Nucleus accumbens (tissue), 56 donors: ENCODE data around the gene AQP6.

Source experiments
- DNase-seq, 56 donors: peaks; one replicate each; lab custom pipeline; 2025; lab: John Stamatoyannopoulos, UW

Gene AQP6

DNA sequence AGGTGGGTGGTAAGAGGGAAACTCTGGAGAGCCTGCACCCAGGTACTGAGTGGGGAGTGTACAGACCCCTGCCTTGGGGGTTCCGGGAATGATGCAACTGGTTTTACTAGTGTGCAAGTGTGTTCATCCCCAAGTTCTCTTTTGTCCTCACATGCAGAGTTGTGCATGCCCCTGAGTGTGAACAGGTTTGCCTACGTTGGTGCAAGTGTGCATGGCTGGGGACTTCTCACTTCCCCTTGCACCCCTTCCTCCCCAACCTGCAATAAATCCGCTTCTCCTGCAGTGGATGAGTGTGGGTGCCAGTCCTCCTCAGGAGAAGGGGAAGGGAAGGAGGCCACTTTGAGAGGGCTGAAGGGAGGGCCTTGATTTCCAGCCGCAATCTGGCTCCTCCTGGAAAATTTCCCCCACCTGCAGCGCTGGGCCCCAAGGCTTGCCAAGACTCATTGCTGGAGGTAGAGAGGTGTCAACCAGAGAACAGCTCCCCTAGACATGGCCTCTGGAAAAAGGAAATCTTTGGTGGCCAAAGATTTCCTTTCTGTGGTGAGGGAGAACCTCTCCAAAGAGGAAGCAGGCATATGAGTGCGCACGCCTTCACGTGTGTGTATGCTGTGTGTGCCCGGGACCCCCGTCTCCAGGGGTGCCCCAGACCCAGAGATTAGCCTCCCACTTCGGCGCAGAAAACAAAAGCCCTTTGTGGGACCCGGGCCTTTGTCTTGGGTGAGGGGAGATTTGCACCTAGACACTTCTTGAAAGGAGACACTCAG, 16.7 kb upstream of the AQP6 start:
- DNase-seq = no peak

- DNase-seq = no peak
Observed at GRCh38 chr12:49956663-49957569, 15.8 kb upstream of the AQP6 start.

- no peak for DNase-seq
Observed at GRCh38 chr12:49957570-49957967, 15.2 kb upstream of the AQP6 start.

GRCh38 chr12:49959685-49960473, 12.9 kb upstream of the AQP6 start:
- no peak for DNase-seq

- no peak for DNase-seq
Observed at GRCh38 chr12:49960474-49961110, 12.2 kb upstream of the AQP6 start.

DNA sequence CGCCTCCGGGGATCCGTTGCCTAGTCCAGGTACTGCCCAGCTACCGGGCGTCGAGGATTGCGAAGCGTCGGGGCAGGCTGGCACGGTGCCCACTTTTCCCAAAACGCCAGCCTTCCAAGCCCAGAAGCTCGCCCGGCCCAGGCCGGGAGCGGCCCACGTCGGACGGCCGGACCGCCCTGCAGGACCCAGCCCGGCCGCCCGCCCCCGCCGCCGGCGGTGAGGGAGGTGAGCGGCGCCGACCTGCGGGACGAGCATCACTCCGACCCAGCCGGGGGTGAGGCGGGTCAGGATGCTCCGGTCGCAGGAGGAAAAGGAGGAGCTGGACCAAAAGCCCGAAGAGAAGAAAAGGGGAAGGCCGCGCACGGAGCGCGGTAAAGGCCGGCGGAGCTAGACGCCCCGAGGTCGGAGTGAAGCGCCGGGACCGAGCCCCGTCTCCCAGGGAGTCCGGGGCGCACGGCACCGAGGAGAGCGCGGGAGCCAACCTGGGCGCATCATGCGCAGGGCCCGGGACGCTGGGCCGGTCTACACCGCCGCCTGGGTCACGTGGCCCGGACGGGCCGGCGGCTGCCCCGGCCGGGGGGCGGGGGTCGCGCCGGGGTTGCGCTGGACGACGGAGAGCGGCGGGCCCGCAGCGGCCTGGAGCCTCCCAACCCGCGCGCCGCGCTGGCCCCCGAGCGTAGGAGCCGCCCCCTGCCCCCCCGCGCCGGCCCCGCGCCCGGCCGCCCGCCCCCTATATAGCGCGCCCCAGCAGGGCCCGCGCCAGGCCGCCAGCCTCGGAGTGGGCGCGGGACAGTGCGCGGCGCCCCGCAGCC, 11.4 kb upstream of the AQP6 start, which contains the start of gene AQP5:
TSS of gene AQP5 (plus strand) at position 762 of the 812 bp plus-strand sequence. CDS start 146 bp downstream, outside the sequence.
- peak in 1 of 56 donors; percentile 29 for DNase-seq

- no peak for DNase-seq
Observed at GRCh38 chr12:49961993-49962764, 10.6 kb upstream of the AQP6 start.

GRCh38 chr12:49962861-49963765, 9.6 kb upstream of the AQP6 start:
- peak in 26 of 56 donors; percentile 13 to 82 (median 36) for DNase-seq

DNA sequence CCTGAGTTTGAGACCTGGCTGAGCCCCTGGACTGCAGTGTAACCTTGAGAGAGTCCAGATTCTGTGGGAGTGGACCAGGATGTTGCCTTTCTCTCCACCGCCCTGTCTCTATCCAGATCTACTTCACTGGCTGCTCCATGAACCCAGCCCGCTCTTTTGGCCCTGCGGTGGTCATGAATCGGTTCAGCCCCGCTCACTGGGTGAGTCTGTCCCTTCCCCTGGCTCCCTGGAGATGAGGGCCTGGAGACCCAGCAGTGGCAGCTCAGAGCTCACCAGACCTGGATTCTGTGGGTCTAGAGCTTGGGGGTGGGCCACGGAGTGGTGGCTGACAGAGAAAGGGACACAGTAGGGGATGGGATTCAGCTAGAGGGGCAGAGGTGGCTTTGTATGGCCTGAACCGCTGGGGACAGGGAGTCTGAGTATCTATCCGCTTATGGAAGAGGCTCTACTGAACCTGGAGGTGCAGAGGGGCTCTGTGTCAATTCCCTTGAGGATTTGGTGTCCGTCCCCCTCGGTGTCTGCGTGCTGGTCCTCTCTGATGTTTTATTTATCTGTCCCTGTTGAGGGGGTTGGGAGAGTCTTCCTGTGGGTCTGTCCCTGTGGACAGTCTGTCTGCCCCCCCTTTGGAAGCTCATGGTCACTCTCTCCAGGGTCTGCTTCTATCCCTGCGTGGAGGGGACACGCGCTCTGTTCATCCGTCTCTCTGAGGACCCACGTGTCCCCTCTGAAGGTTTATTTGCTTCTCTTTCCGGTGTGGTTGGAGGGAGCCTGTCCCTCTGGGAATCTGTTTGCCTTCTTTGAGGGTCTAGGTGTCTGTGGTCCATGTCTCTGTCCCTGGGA, 8.6 kb upstream of the AQP6 start:
- DNase-seq = no peak

- DNase-seq = no peak
Observed at GRCh38 chr12:49964849-49965624, 7.7 kb upstream of the AQP6 start.

DNA sequence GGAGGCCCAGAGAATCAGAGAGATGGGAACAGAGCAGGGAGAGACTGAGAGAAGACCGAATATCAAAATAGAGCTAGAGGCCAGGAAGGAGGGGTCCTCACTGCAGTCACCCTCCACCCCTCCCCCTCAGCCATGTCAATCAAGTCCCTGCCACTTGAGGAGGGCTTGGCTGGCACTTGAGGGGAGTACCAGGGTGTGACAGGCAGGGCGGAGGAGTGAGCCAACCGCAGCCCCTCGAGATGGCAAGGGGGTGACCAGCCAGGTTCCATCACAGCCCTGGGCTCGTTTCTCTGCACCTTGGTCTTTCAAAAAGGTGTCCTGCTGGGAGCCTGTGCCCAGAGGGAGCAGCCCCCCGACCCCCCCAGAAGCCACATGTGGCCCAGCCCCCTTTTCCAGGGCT, 6.9 kb upstream of the AQP6 start:
- DNase-seq = no peak

- no peak for DNase-seq
Observed at GRCh38 chr12:49966511-49967041, 6.2 kb upstream of the AQP6 start.

DNA sequence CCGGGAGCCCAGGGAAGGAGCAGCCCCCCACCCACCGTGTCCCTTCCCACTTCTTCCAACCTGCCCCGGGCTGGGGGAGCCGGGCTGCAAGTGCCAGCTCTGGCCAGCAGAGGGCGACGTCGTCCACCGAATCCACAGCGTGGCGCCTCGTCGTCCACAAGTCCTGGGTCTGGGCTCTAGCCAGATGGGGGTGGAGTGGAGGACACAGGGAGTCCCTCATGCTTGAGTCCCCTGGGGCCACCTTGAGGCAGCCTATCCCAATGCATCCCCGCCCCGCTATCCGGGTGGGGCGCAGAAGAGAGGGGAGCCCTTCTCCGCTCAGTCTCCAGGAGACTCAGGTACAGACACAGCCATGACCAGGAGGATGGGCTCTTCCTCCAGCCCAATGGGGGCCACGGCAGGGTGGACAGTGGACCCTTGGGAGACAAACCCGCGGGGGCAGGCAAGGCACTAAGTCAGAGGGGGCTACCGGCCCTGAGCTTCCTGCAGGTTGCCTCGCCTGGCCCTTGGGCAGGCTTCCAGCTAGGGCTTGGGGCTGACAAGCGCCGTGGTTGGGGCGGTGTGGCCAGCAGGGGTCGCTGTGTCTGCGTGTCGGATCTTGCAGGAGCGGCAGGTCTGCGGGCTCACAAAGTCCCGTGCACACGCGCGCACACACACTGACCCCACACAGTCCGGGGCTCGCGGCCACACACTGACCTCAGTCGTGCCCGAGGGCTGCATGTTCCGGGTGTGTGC, 5.5 kb upstream of the AQP6 start:
- peak in 55 of 56 donors; percentile 38 to 98 (median 89) for DNase-seq

DNA sequence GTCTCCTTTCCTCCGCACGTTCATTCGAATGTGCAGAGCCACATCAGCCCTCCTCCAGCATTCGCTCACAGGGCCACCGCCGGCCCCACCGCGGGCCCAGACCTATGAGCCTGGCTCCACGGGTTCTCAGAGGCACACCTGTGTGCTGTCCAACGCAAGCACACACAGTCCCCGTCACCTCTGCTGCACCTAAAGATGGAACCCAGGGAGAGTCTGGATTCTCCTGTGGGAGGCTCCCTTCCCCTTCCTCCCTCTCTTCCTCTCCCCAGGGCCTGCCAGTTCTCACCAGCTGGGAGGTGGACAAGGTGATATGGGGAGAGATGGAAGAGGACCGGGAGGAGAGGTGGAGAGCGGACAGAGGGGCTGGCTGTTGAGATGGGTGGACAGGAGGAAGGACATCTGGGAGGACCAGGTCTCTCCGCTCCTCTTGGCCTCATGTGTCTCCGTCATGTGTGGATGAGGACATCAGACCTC, 4.9 kb upstream of the AQP6 start:
- no peak for DNase-seq

DNA sequence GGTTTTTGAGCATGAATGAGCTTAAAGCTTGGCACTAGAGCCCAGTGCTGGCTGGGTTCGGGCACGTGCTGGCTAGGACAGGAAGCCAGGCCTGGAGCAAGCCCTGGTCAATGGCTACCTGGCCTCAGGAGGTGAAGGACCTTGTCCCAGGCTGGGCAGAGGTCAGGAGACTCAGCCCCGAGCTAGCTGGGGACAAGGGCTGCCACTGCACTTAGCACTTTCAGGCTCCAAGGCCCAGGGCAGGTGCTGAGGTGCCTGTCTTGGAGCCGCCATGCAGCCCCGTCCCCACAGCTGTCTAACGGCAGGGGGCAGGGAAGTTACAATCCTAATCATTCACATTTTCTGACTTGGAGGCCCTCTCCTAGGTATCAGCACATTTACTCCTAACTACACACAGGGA, 4.3 kb upstream of the AQP6 start:
- no peak for DNase-seq
